HG03135 (cell line): ENCODE results near the gene CDK6.

ENCODE experiments used
- ATAC-seq: cut with Tn5 transposase; IDR thresholded peaks from one replicate; pipeline ENCODE4 v1.9.1; 2021; ENCODE audit warnings: mild to moderate bottlenecking, moderate library complexity; ENCODE audit not compliant: unreplicated experiment

Gene CDK6

GRCh38 chr7:92740700-92741126 is 95.7 kb downstream of the CDK6 start:
- ATAC-seq, result no peak

DNA sequence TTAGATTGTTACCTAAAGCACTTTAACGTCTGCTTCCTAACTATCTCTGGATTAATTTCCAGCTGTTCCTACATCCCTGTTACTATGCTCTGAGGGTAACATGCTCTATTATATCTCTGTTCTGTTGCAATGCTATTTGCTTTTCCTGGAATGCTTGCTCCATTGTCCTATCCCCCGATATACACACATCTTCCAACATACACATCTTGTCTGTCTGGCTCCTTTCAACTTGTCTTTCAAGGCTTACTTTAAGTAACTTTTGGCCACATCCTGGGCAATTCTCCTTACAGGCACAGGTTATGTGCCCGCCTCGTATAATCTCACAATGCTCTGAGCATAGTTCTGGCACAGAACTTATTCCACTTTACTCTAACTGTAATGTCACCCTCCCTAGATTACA is 96.2 kb downstream of the CDK6 start:
- ATAC-seq, result no peak

DNA sequence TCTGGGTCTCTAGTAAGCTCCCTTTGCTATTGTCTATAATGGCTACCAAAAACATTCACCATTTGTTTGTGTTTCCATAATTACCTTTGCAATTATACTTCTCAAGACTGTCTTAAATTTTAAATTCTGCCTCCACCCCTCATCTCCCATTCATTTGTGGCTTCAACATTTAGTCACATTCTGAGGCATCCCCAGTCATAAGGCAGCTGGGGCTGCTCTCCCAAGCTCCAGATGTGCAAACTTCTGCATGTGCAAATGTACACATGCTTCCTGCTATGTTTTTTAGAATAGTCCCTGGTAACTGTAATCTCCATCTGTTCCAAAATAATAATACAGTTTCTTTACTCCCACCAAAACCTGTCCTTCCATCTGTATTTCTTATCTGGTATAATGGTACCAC is 97.3 kb downstream of the CDK6 start:
- no peak for ATAC-seq

DNA sequence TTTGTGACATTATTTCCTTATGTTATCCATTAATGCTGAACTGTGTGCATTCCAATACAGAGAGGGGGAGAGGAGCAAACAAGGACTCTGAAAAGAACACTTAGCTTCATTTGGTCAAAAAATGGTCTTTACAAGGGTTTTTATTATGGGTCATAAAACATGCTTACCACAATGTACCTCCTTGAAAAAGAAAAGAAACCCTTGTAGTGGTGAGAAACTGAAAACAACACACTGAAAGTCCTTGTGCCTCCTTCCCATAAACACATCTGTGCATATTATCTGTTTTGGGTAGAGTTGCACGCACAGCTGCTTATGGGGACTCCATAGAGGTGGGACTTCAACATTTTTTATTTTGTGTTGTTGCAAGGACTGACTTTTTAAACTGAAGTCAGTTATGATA is 98.7 kb downstream of the CDK6 start:
- peak; percentile 93 for ATAC-seq

DNA sequence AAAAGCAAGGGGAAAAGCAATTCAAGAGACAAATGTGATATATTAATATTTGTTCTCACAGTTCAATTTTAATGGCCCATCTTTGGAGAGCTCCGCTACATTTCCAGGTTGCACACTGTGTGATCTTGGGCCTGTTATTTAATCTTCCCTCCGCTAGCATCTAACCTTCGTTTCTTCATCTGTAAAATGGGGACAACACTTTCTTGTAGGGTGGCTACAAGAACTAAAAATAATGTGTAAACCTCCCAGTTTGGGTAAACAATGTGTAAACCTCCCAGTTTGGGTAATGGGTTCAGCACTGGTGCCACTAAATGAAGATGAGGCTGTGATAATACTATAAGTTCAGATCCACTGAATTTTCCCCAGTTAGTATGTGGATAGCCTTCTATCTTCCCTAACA is 99.5 kb downstream of the CDK6 start:
- ATAC-seq, result no peak

GRCh38 chr7:92735707-92736106 is 100.7 kb downstream of the CDK6 start:
- no peak for ATAC-seq

DNA sequence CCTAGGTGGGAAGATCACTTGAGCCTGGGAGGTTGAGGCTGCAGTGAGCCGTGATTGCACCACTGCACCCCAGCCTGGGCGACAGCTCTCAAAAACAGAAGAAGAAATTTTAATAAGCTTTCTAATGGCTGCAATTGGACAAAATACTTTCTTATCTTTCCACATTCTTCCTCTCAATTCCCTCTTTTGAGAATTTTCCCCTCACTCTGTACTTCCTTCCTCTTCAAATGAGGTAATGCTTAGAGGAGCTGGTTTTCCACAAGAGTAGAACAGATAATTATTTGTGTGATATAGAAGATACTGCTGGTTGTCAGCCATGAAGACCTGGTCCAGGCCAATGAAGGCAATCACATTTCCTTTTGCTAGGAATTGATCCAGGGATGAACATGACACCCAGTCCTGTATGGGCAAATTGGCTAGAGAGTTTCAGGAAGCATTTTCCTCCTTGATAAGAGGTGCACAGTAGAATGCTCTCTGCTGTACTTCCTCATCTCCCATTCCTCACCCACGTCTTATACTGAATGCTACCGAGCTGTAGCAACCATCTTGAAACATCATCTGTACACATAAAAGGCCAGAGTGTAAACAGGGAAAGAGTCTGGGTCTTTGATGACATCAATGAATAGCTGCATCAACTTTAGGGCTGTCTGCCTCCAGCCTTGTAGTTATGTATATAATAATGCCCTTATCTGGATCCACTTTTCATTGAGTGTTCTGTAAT is 103.9 kb downstream of the CDK6 start:
- no peak for ATAC-seq

- no peak for ATAC-seq
Measured at GRCh38 chr7:92731335-92732063, 104.9 kb downstream of the CDK6 start.

DNA sequence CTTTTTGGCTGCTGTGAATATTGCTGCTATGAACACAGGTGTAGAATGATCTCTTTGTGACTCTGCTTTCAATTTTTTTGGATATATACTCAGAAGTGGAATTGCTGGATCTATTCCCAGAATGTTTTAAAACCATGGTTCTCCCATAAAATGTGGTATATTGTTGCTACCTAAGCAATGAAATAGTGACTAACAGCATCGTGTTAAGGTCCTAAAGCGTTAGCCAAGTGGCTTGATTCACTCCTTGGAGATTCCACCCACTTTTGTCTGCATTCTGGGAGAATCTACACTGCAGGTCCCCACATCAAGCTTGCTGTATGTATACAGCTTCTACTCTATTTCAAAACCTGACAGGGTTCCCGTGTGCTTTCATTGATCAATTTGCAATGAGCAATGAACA is 105.6 kb downstream of the CDK6 start:
- no peak for ATAC-seq

GRCh38 chr7:92729751-92730150 is 106.6 kb downstream of the CDK6 start:
- no peak for ATAC-seq

GRCh38 chr7:92729172-92729571 is 107.2 kb downstream of the CDK6 start:
- ATAC-seq, result no peak

DNA sequence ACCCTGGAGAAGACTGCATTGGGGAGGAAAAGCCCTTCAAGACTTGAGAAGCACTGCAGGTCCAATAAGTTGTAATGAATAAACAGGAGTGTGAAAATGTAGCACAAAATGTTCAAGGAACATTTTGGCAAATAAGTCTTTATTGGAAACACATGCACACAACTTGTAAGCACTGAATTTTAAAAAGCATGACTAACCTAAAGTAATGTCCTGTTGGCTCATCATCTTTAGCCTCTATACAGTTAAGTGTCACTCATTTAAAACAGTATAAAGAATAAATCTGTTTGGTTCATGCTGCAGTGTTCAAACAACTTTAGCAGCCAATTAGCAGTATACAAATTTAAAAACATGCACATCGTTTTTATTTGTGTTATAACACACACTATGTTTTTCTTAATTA is 108.6 kb downstream of the CDK6 start:
- no peak for ATAC-seq

- ATAC-seq, result no peak
Measured at GRCh38 chr7:92725161-92725925, 111.0 kb downstream of the CDK6 start.

- ATAC-seq, result no peak
Measured at GRCh38 chr7:92723943-92724342, 112.4 kb downstream of the CDK6 start.

DNA sequence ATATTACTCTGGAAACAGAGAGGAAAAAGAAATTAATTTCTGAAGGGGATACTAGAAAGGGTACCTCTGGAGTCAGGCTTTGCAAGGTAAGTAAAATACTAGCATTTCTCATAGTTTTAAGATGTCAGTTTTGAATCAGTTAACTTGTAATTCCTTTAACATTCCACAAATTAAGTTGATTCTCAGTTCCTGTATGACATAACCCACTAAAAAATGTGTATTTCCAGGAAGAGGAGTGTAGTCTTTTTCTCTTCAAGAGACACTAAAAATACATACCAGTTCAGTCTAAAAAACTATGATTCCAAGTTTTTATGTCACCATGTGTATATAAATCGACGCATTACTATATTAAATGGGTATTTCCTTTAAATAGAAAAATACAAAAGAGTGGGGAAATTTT is 113.2 kb downstream of the CDK6 start:
- no peak for ATAC-seq

- ATAC-seq, result no peak
Measured at GRCh38 chr7:92722541-92722940, 113.8 kb downstream of the CDK6 start.

DNA sequence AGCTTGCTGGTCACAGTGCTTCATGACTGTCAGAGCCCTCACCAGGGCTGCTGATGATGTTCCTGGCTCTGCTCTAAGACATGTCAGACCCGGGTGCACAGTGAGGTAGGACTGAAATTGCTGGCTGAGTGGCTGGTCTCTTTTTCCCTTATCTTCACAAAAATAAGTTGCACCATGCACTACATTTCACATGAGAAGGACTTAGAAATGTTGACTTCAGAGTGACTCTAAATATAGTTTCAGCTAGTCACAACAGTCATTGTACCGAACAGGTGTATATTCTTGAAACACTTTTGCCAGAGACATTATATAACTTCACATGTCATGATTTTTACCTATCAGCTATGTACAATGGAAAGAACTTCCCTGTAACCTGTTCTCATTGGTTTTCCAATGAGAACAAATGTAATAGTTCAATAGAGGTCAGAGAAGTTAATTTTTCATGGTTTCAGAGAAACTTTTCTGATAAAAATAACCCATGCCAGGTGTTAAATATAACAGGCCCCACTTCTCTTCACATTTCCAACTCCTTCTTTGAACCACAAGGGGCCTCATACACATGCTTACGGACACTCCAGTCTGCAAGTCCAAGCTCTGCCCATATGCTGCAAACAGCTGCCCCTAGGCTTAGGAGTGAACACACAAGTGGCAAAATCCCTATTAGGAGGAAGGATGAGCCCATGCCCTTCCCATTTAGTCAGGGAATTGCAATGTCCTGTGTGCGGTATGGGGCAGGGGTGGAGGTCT is 115.6 kb downstream of the CDK6 start:
- ATAC-seq, result peak; percentile 56

DNA sequence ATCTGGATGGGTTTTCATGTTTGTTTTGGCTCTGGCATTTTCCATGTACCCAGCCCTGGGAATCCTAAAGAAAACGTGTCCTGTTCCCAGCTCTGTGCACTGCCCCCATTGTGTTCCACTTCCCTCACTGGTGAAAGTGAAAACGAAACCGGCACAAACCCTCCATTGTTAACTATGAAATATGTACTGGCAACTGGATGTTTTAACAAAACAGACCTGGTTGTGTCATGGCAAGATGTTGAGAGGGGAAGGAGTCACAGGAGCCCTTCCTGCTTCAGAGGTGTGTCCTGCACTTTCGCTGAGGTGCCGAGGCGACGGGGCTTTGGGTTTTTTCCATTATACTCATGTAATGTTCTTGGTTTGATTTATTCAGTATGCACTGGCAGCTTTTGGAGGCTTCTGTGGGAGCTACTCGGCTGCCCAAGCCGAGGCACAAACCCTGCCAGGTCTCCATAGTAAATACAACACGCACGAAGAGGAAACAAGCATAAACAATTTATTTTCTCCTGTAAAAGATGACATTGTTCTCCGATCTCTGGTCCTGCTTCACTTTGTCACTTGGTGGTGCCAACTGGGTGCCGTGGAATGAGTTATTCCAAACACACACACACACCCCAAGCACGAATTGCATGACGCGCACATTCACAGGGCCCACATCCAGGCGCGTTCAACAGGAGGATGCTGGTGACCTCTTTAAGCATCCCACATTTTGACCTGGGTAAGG is 118.2 kb downstream of the CDK6 start:
- ATAC-seq, result peak; percentile 65

DNA sequence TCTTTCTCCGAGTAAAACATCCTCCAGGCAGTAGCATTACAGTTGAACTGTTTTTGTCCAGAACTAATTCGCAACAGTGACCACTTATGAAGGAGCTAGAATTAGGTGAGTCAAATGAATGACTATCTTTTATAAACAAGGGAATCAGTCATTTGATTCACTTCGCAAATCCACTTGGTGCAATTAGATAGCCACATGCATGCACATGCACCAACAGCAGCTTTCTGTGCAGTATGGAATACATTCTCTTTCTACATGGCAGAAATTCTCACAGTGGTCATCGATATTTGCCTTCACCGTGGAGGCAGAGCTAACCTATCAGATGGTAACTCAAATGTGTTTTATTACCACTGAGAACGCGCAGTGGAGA is 118.8 kb downstream of the CDK6 start:
- ATAC-seq, result peak; percentile 1

GRCh38 chr7:92716825-92717580 is 119.4 kb downstream of the CDK6 start:
- no peak for ATAC-seq
